Measurements from ENCODE around the gene GIPR.
A peak's percentile ranks its signal among the peaks of the same experiment; 100 is the strongest.
"Not testable (repeated sequence)": the region's sequence is repeated elsewhere in the genome, so short reads cannot be mapped to it uniquely, and the experiment has no call there.

Gene GIPR

DNA sequence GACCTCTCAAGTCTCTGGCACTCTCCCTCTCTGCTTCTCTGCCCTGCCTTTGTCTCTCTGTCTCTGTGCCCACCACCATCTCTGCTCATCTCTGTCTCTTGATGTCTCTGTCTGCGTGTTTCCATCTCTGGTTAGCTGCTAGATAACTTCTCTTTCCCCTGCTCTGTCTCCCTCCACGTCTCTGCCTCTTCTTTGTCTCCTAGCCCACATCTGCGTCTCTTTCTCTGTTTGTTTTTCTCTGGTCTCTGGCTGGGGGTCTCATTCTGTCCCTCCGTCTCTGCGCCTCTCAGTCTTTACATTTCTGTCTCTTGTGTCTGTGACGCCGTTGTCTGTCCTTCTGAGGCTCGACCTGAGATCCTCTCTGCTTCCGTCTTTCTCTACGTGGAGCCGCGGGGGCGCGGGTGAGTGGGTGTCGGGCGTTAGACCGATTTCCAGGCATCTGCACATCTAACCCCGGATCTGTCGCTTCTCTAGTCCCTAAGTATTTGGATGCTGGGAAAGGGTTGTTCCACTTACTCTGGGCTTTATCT, 386 bp downstream of the GIPR start:
- Histone ChIP-seq H4K20me1 (peaks cover 11% of the 10 kb centered on the region; the same call in 1 of the 2 replicates), H3K36me3 (no peaks in the 10 kb centered on the region), H3K4me3 (peak overlapping the region; percentile 59), H3K4me2 (peak overlapping the region; percentile 92), H3K4me1 (peaks cover 37% of the 10 kb centered on the region), H3K27me3 (peaks cover 67% of the 10 kb centered on the region), H3K9ac (peak overlapping the region; percentile 13; the same call in 1 of the 2 replicates), H3K27ac (no peak overlapping the region), H3K9me3 (no peaks in the 10 kb centered on the region)
- no peak for TF ChIP-seq Cebpa-rat (IDR thresholded peaks at IDR 0.05)

DNA sequence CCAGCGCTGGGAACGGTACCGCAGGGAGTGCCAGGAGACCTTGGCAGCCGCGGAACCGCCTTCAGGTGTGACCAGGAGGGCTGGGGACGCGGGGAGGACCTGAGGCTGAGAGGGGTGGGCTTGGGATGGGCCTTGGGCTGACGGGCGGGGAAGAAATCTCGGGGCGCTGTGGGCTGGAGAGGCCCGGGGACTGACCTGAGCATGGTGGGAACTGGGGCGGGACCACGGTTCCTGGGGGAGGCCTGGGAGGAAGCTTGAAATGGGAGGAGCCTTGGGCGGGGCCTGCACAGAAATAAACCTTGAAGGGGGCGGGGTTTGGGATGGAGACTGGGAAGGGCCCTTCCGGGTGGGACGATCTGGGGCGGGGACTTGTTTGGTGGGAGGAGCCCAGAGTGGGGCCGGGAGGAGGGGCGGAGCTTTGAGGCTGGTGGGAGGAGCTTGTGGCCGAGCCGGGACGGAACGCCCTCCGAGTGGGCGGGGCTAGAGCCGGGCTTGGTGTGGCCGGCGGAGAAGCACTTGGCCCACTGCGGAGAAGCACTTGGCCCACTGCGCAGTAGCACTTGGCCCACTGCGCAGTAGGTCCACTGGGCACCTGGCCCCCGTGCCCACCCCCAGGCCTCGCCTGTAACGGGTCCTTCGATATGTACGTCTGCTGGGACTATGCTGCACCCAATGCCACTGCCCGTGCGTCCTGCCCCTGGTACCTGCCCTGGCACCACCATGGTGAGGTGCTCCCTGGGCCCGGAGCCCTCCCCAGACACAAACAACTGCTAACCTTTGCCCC, 2.8 kb downstream of the GIPR start:
- Histone ChIP-seq H3K9ac (no peak overlapping the region), H3K4me1 (peaks cover 27% of the 10 kb centered on the region), H3K27me3 (peaks cover 90% of the 10 kb centered on the region), H3K9me3 (no peaks in the 10 kb centered on the region), H3K4me3 (no peak overlapping the region), H3K4me2 (peak overlapping the region; percentile 17; the same call in 1 of the 2 replicates), H3K27ac (no peak overlapping the region), H3K36me3 (no peaks in the 10 kb centered on the region), H4K20me1 (peaks cover 11% of the 10 kb centered on the region; the same call in 1 of the 2 replicates)
- no peak for TF ChIP-seq Cebpa-rat (IDR thresholded peaks at IDR 0.05)

GRCh38 chr19:45674946-45675345, 6.9 kb downstream of the GIPR start:
- Histone ChIP-seq H3K4me1 (0 out of 2 replicates have a peak, but pooled peaks cover 9% of the 10 kb centered on the region), H3K27ac (no peak overlapping the region), H3K9me3 (no peaks in the 10 kb centered on the region), H3K4me2 (no peak overlapping the region), H3K4me3 (no peak overlapping the region), H3K9ac (no peak overlapping the region), H3K27me3 (peaks cover 92% of the 10 kb centered on the region), H4K20me1 (peaks cover 8% of the 10 kb centered on the region; the same call in 1 of the 2 replicates), H3K36me3 (no peaks in the 10 kb centered on the region)
- TF ChIP-seq Cebpa-rat (IDR thresholded peaks at IDR 0.05) = no peak

DNA sequence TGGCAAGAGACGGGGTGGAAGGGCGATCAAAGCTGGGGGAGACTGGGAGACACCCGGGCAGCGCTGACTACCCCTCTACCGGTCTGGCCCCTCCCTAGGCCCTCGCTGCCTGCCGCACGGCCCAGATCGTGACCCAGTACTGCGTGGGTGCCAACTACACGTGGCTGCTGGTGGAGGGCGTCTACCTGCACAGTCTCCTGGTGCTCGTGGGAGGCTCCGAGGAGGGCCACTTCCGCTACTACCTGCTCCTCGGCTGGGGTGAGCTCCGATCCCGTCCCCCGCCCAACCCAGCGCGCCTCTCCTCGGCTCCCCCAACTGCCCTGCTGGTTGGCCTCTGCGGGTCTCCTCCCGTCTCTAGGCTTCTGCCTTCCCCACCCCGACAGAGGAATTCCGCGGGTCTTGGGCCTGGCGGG, 8.8 kb downstream of the GIPR start:
- H3K4me1 ChIP-seq = peaks cover 16% of the 10 kb centered on the region
- H3K4me3 ChIP-seq = no peak overlapping the region
- peaks cover 74% of the 10 kb centered on the region for H3K27me3 ChIP-seq
- no peaks in the 10 kb centered on the region for H3K36me3 ChIP-seq
- TF ChIP-seq Cebpa-rat (IDR thresholded peaks at IDR 0.05) = no peak
- no peak overlapping the region for H3K9ac ChIP-seq
- H4K20me1 ChIP-seq = peaks cover 8% of the 10 kb centered on the region; the same call in 1 of the 2 replicates
- no peaks in the 10 kb centered on the region for H3K9me3 ChIP-seq
- no peak overlapping the region for H3K4me2 ChIP-seq
- no peak overlapping the region for H3K27ac ChIP-seq

DNA sequence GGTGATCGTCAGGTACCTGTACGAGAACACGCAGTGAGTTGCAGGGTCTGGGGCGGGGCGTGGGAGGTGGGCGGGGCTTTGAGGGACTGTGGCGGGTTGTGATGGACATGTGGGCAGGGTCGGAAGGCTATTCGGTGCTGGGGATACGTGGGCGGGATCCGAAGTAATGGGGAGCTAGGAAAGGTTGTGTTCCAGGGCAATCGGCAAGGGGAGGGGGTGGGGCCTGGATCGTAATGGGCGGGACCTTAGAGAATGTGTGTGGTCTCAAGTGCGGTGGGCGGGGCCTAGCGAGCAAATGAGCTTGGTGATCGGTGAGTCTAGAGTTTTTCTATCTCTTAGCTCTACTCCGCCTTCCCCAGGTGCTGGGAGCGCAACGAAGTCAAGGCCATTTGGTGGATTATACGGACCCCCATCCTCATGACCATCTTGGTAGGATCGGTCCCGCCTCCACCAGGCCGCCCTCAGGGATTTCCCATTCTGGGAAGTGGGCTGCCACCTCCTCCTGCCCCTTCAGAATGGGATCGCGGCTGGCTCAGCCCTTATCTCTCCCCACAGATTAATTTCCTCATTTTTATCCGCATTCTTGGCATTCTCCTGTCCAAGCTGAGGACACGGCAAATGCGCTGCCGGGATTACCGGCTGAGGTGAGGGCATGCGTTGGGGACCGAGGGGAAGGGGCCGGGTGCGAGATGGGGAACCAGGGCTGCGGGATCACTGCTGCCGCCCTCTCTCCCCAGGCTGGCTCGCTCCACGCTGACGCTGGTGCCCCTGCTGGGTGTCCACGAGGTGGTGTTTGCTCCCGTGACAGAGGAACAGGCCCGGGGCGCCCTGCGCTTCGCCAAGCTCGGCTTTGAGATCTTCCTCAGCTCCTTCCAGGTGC, 9.6 kb downstream of the GIPR start:
- Histone ChIP-seq H3K9ac (no peak overlapping the region), H3K4me2 (no peak overlapping the region)

DNA sequence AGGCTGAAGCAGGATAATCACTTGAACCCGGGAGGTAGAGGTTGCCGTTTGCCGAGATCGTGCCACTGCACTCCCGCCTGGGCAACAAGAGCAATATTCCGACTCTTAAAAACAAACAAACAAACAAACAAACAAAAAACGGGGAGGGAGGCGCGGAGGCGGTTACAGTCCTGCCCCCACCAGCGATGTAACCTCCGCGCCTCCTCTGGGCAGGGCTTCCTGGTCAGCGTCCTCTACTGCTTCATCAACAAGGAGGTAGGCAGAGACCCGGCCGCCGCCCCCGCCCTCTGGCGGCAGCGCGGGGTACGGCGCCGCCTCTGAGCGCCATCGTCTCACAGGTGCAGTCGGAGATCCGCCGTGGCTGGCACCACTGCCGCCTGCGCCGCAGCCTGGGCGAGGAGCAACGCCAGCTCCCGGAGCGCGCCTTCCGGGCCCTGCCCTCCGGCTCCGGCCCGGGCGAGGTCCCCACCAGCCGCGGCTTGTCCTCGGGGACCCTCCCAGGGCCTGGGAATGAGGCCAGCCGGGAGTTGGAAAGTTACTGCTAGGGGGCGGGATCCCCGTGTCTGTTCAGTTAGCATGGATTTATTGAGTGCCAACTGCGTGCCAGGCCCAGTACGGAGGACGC, 13.5 kb downstream of the GIPR start:
- Histone ChIP-seq H3K27ac (peak overlapping the region; percentile 59; the same call in 1 of the 2 replicates), H3K4me1 (peaks cover 18% of the 10 kb centered on the region), H3K9me3 (no peaks in the 10 kb centered on the region), H3K9ac (peak overlapping the region; percentile 65), H3K4me2 (peak overlapping the region; percentile 92), H3K27me3 (peaks cover 32% of the 10 kb centered on the region), H4K20me1 (peaks cover 34% of the 10 kb centered on the region), H3K36me3 (peaks cover 37% of the 10 kb centered on the region), H3K4me3 (peak overlapping the region; percentile 59)
- TF ChIP-seq Cebpa-rat (IDR thresholded peaks at IDR 0.05) = no peak

More for the DNA sequence above, 9.6 kb downstream of the GIPR start:
- Histone ChIP-seq H3K4me3 (no peak overlapping the region), H3K36me3 (no peaks in the 10 kb centered on the region), H3K4me1 (peaks cover 18% of the 10 kb centered on the region), H3K27me3 (peaks cover 68% of the 10 kb centered on the region), H4K20me1 (peaks cover 8% of the 10 kb centered on the region; the same call in 1 of the 2 replicates), H3K9me3 (no peaks in the 10 kb centered on the region), H3K27ac (no peak overlapping the region)
- TF ChIP-seq Cebpa-rat (IDR thresholded peaks at IDR 0.05) = no peak

DNA sequence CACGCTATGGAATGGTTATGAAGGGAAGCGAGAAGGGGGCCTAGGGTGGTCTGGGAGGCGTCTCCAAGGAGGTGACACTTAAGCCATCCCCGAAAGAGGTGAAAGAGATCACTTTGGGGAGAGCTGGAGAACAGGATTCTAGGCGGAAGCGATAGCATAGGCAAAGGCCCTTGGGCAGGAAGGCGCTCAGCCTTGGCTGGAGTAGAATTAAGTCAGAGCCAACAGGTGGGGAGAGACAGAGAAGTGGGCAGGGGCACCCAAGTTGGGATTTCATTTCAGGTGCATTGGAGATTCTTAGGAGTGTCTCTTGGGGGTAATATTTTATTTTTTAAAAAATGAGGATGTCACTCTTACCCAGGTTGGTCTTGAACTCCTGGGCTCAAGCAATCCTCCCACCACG, 14.1 kb downstream of the GIPR start:
- no peak overlapping the region; the same call in 1 of the 2 replicates for H3K9ac ChIP-seq
- peak overlapping the region; percentile 59; the same call in 1 of the 2 replicates for H3K27ac ChIP-seq
- H3K4me1 ChIP-seq = peaks cover 18% of the 10 kb centered on the region
- peaks cover 26% of the 10 kb centered on the region for H3K27me3 ChIP-seq
- peak overlapping the region; percentile 92 for H3K4me2 ChIP-seq
- no peak overlapping the region; the same call in 1 of the 2 replicates for H3K4me3 ChIP-seq
- H3K36me3 ChIP-seq = peaks cover 43% of the 10 kb centered on the region
- no peak for TF ChIP-seq Cebpa-rat (IDR thresholded peaks at IDR 0.05)
- H3K9me3 ChIP-seq = no peaks in the 10 kb centered on the region
- peaks cover 38% of the 10 kb centered on the region for H4K20me1 ChIP-seq

- H3K4me2 ChIP-seq = no peak overlapping the region
- H3K27ac ChIP-seq = no peak overlapping the region
- H3K9ac ChIP-seq = no peak overlapping the region
- H3K9me3 ChIP-seq = no peaks in the 10 kb centered on the region
- H3K27me3 ChIP-seq = peaks cover 18% of the 10 kb centered on the region
- H3K36me3 ChIP-seq = peaks cover 51% of the 10 kb centered on the region
- peaks cover 42% of the 10 kb centered on the region for H4K20me1 ChIP-seq
- H3K4me3 ChIP-seq = no peak overlapping the region
- H3K4me1 ChIP-seq = peaks cover 14% of the 10 kb centered on the region
- TF ChIP-seq Cebpa-rat (IDR thresholded peaks at IDR 0.05) = no peak
These were observed 14.9 kb downstream of the GIPR start for GRCh38 chr19:45682908-45683307.

GRCh38 chr19:45685045-45685444, 17.0 kb downstream of the GIPR start:
- peaks cover 58% of the 10 kb centered on the region for H4K20me1 ChIP-seq
- H3K4me1 ChIP-seq = peaks cover 14% of the 10 kb centered on the region
- not testable (repeated sequence) for H3K9me3 ChIP-seq, H3K27ac ChIP-seq, H3K4me3 ChIP-seq, H3K4me2 ChIP-seq, H3K9ac ChIP-seq, H3K27me3 ChIP-seq
- peaks cover 71% of the 10 kb centered on the region for H3K36me3 ChIP-seq
